DMS 273 (cell line): ENCODE measurements around the gene GREB1.

Experiments
- DNase-seq: peaks from one replicate; lab custom pipeline; 2025; ENCODE audit not compliant: unreplicated experiment; lab: John Stamatoyannopoulos, UW

The GREB1 gene

DNA sequence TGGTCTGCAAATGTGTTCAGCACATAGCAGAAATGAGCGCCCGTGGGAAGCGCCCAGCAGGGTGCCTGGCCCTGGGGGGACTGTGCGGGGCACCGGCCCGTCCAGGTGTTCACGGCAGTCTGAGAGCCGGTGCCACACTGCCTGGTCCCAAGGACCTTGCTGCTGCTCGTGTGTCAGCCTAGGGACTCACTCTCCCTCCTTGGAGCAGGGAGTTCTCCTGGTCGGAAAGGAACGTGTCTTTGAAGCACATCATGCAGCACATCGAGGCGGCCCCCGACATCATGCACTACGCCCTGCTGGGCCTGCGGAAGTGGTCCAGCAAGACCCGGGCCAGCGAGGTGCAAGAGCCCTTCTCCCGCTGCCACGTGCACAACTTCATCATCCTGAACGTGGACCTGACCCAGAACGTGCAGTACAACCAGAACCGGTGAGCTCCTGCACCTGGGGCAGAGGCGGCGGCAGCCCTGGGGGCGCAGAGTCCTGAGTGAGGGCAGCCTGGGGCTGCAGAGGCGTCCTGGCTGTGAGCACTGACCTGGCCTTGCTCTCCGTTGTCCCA lies 100.2 kb downstream of the GREB1 start:
- DNase-seq, result no peak

DNA sequence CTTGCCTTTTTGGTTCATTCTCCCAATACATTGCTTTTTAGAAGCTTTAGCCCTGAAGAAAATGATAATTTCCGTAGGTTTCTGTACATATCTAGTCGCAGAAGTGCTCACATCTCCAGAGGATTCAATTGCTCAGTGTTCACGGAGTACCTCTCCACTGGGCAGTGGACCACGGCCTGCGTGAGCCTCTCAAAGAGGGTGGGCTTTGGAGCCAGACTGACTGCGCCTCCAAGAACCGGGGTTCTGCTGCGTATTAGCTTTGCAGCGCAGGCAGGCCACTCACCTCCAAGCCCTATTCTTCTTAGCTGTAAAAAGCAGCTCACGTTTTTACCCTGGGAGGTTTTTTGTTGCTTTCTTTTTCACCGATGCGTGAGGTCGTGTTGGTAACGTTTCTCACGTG lies 100.7 kb downstream of the GREB1 start:
- DNase-seq, result no peak

DNA sequence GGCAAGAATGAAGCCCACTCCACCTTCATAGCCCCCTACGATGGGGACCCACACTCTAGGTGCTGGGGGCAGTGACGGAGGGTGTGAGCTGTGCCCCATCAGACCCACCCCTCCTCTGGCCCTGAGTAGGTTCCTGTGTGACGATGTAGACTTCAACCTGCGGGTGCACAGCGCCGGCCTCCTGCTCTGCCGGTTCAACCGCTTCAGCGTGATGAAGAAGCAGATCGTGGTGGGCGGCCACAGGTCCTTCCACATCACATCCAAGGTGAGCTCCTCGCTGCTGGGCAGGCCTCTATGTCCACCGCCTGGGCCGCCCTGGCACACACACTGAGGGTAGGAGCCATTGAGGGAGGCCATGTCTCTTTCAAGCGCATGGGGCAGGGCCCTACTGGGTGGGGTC lies 101.3 kb downstream of the GREB1 start:
- DNase-seq, result no peak

DNA sequence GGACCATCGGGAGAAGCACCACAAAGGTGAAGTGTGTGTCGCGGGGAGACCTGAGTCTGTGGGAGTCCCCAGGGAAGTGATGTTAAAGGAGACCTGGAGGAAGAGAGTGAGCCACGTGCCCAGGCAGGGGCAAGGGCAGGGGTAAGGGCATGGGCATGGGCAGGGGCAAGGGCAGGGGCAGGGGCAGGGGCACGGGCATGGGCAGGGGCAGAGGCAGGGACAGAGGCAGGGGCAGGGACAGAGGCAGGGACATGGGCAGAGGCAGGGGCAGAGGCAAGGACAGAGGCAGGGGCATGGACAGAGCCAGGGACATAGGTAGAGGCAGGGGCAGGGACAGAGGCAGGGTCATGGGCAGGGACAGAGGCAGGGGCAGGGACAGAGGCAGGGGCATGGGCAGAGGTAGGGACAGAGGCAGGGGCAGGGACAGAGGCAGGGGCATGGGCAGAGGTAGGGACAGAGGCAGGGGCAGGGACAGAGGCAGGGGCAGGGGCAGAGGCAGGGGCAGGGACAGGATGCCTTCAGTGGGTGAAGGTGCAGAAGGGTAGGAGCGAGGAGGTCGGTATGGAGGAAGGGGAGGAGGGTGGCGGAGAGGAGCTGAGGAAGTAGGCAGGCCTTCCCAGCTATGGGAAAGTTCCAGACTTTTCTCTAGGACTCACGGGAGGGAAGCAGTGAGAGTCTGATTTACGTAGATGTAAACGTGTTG lies 102.9 kb downstream of the GREB1 start:
- DNase-seq, result no peak

DNA sequence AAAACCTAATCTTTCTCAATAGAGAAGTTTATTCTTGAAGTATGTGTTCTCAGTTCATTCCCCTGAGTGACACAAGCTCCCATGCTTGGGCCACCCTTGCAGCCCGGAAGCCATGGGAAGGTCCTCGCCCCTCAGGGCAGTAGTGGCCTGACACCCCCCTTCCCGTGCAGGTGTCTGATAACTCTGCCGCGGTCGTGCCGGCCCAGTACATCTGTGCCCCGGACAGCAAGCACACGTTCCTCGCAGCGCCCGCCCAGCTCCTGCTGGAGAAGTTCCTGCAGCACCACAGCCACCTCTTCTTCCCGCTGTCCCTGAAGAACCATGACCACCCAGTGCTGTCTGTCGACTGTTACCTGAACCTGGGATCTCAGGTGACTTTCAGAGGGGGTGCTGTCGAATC lies 103.7 kb downstream of the GREB1 start:
- no peak for DNase-seq

DNA sequence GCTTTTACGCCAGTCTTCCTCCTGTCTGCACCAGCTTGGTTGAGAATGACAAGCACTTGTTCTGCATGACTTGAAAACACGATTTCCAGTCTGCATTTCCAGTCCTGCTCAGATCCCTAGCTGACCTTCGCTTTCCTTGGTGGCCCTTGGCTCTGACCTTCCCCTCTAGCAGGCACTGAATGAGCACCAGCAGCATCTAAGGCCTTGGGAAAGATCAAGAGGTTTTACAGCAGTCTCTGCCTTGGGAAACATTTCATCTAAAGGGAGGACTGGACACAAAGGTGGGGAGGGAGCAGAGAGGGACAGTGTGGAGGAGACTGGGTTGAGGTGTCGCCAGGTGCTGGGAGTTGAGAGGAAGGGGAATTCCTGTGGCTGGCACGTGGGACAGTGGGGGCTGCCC lies 105.7 kb downstream of the GREB1 start:
- DNase-seq, result no peak

DNA sequence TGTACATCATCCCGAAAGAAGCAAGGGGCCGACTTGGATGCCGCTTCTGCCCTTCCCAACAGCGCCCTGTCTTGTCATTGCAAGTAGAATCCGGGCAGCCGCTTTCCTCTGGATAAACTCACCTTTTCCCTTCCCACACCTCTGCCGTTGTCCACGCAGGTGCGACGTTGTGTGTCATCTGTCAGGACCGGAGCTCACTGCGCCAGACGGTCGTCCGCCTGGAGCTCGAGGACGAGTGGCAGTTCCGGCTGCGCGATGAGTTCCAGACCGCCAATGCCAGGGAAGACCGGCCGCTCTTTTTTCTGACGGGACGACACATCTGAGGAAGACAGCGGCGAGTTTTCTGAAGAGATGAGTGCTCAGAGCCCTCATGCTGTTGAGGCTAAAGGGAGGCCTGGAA lies 106.3 kb downstream of the GREB1 start:
- no peak for DNase-seq

DNA sequence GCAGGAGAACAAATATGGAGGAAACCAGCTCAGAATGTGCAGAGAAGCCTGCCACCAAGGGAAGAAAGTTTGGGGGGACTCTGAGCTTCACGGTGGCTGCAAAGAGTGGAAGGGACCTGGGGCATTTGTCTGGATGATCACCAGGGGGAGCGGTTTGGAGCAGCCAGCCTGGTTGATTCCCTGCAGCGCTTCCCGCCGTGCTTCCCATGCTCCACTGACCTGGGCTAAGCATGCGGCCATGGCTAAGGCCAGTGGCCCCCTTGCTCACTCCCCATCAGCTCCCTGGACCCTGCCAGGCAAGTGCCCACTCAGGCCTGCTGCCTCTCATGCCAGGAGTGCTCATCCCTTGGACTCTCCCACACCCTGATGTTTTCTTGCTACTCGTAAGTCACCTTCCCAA lies 109.1 kb downstream of the GREB1 start:
- DNase-seq, result no peak

DNA sequence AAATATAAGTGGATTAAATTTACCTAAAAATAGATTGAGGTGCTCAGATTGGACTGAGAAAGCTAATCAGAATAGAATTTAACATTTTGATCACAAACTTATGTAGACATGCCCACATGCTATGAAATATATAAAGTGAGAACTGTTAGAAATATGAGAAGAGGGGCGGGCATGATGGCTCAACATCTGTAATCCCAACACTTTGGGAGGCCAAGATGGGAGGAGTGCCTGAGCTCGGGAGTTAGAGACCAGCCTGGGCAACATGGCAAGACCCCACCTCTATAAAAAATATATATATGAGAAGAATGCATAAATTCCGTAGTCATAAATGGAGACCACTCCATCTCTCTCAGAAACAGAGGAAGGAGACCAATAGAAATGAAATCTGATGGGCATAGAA lies 110.4 kb downstream of the GREB1 start:
- no peak for DNase-seq

DNA sequence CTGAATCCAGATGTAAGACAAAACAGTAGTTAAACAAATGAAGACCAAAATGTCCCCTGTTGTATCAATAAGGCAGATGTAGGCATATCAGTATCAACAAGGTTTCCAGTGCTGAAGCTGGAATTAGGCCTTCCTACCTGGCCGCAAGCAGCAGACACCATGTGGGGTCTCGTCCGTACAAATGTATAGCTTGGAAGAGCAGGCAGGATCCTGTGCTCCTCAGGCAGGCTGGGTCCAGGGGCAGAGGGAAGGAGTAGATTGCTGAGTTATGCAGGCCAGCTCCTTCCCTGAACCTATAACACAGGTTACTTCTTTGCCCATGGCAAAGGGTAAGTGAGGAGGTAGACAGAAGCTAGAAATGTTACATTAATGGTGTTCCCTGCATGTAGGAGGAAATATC lies 112.7 kb downstream of the GREB1 start:
- DNase-seq, result no peak

DNA sequence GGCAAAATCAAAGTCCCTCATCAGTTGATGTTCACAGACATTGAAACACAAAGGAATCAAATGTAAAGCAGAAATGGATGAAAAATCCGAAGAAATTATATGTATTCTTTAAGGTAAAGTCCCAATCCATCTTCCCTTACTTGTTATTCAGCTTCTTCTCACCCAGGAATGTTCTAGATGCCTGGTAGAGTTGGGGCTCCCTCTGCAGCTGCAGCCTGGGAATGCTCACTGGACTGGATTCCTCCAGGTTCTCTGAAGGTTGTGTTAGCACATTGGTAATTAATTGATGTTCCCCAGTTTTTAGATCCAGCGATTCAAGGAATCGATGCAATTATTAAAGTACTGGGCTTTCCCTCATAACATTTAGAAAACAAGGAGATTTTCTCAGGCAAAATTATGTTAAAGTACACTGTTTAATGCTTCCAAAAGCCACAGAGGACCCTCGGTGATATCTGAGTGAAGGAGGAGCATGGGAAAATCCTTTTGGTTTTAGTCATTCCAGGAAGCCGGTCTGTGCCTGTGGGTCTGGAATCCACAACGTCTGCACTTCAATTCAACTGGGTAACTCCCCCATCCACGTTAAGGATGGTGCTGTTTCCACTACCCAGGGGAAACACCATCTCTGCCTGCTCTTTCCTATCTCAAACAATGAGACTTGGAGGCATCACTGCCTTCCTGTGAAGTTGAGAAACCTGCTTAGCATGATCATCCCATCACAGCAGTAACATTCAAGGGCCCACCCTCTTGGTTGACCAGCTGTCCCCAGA lies 114.2 kb downstream of the GREB1 start:
- DNase-seq, result peak; percentile 12

DNA sequence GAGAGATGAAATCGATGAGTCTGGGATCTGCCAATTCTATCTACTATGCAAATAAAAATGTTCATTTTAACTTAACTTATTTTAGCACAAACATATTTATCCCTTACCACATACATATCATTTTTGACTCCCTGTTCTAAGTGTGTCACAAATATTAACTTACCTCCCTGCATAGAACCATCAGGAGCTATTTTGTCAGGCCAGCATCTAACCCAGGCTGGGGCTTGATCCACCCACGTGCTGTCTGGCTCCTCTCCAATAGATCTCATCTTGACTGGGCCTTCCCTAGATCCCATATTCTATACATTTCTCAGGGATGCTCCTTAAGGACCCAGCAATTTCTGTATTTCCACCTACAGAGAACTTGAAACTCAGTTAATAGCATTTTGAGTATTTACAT lies 115.2 kb downstream of the GREB1 start:
- DNase-seq, result no peak

DNA sequence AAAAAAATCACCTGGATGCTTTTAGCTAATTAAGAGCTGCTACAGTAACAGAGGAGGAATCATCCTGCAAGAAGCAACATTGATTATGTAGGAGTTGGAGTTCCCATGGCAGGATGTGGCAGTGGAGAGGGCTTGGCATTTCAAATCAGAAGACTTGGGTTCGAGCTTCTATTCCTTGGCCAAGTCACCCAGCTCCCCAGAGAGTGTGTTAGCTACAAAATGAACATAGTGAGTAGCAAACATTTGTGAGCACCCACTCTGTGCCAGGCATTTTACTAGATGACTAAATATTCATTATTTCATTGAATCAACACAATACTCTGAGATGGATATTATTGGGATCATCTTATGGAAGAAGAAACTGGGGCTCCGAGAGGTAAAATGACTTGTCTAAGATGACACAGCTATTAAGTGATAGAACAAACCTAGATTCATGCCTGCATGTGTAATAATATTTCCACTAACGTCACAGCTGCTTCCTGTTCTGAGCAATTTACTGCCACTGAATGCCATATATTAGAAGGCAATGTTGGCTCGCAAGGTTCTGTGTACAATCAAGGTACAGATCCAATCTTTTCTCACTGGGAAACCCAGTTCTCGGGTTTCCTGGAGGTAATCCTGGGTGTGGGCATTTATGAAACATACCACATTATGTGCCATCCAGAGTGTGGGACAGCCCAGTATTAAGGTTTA lies 118.2 kb downstream of the GREB1 start:
- DNase-seq, result no peak

DNA sequence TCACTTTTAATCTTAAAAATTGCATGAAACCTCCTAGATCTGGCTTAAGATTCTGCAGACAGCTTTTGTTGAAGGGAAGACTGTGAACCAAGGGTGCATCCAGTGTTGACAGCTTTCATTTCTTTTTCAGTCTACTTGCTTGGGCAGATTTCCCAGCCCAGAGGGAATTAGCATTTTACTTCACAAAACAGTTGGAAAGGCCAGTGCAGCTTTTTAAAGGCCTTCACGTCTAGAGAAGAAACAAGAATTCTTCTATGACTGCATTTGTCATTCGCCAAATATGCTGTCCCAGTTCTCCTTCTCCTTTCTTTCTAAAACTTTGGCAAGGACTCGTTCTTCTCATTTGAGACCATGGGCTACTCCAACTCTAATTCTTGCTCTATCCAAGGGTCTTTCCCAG lies 118.7 kb downstream of the GREB1 start:
- no peak for DNase-seq

DNA sequence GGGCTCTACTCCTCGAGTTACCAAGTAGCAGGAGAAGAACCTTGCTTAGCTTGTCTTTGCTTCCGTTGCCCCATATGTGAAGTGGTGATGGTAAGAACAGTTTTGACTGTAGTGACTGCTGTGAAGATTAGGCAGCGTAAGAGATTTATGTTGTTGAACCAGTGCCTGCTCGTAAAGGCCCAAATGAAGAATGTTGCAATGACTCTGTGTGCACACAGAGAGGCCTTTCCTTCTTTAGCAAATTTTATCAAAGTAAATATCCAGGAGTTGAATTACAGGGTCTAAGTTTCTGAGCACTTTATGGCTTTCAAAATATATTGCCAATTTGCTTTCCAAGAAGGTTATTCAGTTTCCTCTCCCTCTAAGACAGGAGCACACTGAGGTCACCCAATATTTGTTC lies 121.7 kb downstream of the GREB1 start:
- DNase-seq, result no peak

DNA sequence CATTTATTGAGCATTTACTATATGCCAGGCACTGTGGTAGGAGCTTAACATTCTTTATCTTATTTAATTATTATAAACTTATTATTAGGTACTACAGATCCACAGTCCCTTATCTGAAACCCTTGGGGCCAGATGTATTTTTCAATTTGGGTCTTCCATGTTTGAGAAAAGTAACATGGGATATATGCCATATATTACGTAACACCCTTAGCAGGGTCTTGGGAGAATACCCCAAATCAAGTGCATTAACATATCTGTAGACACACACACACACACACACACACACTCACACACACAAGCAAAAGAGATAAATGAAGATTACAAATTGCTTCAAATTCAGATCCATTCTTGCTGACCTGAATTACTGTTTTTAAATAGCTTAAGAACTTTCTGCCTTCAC lies 122.4 kb downstream of the GREB1 start:
- DNase-seq, result no peak

DNA sequence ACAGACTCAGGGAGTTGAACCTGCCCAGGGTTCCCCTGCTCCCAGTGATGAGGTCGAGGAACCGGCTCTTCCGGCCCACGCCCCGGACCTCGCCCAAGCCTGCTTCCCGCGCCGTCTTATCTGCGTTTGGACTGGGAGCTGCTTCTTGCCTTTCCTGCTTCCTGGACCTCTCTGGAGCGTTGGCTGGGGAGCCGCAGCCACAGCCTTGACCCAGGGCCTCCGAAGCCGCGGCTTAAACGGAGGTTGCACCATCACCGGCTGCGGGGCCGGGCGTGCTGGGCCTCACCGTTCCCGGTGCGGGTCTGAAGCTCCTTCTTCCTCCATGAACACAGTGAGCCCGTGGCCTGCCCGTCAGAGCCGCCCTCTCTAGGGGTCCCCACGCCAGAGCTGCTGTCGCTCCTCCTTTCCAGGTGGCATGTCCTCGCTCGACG lies 122.8 kb downstream of the GREB1 start:
- no peak for DNase-seq

DNA sequence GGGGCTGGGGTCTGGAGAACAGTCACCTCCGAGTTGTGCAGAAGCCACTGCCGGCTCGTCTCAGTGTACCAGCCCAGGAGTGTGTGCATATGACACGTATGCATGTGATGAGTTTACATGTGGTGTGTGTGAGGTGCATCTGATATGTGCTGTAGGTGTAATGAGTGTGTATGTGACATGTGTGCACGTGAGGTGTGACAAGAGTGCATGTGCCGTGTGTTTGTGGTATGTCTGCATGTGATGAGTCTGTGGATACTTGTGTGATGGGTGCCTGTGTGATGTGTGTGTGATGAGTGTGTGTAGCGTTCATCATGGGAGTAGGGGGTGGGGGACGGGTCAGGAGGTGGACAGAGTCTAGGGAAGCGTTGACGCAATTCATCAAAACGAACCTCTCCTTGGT lies 123.3 kb downstream of the GREB1 start:
- DNase-seq, result no peak

DNA sequence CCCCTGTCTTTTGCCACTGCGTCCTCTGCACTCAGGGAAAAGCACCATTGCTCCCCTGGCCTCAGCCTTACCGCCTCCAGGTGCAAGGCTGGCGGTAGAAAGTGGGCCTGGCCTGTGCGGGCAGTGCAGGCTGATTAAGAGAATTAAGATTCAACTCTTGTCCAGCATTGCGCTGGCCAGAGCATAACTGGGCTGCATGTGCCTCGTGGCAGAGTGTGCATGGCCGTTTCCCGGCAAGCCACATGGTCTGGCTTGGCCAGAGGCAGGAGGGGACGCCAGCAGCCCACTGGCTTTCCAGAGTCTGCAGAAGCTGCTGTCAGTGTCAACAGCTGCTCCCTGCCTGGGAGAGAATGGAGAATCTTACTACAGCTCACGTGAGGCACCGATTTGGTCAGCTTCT lies 123.8 kb downstream of the GREB1 start:
- no peak for DNase-seq

DNA sequence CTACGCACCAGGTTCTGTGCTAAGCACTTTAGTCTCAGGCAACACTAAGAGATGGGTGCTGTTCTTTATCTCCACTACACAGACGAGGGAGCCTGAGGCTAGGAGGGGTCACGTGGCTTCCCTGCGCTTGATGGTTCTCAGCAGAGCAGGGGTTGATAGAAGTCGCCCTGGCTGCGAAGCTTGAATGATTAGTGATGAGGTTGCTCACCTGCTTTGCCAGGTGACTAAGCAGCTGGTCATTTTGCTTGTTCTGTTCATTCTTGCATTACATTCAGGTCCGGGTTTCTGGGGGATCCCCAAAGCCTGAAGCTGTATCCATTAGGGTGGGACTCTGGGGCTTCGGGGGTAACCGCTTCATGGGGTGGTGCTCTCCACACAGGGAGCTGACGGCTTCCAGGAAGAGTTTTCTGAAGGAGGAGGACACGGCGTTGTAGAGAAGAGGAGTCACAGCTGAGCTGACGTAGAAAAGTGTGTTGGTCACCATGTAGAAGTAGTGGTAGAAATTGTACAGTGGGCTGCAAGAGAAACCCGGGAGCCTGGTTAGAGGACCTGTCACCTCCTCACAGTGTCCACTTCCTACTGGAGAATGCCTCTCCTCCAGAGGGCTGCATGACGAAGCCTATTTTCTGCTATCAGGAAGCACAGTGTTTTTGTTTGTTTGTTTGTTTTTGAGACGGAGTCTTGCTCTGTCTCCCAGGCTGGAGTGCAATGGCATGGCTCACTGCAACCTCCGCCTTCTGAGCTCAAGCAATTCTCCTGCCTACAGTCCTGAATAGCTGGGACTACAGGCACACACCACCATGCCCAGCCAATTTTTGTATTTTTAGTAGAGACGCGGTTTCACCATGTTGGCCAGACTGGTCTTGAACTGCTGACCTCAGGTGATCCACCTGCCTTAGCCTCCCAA lies 124.6 kb downstream of the GREB1 start:
- no peak for DNase-seq

DNA sequence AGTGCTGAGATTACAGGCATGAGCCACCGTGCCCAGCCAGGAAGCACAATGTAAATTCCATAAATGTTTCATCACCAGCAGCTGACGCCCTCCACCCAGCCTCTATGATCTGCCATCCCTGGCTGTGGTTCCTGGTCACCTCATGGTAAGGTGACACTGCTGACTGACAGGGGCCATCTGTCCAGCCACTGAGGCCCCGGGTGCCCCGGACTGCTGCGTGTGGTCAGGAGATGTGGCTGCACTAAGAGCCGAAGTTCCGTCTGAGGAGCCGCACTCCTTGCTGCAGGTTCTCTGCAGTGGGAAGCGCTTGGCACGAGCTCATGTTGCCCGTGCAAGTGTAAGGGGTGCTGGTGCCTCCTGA lies 125.2 kb downstream of the GREB1 start:
- no peak for DNase-seq
